Thoracic aorta (tissue), 2 donors: Measurements from ENCODE around the gene PTPN4. TPM values are rescaled to one million over a fixed set of nuclear protein-coding genes. Genes with fewer than 3 reads are reported as not detected.

Source experiments
- ATAC-seq: fragments of 150-250 bp; one replicate; pipeline ENCODE4 v1.8.0; 2017; ENCODE audit warnings: low read depth; ENCODE audit not compliant: insufficient number of reproducible peaks, low FRiP score
- DNase-seq: peaks from one replicate; pipeline ENCODE4 v3.0.0-alpha.2; 2020; ENCODE audit warnings: low spot score
- H3K27ac ChIP-seq, 2 donors: fragments of 200-600 bp; sonication (generic); 1 replicate in 1 of 2; 2 replicates in 1 of 2; pipeline ENCODE4 v1.5.1; 2016; ENCODE audit warnings: mild to moderate bottlenecking in 2 of 2, moderate library complexity in 2 of 2
- H3K27me3 ChIP-seq: fragments of 200-600 bp; sonication (generic); replicated peaks from 2 replicates; pipeline ENCODE4 v1.6.0; 2016; ENCODE audit warnings: mild to moderate bottlenecking; ENCODE audit not compliant: insufficient read depth
- H3K36me3 ChIP-seq: fragments of 200-600 bp; sonication (generic); one replicate; pipeline ENCODE4 v1.5.1; 2016
- H3K4me1 ChIP-seq, 2 donors: fragments of 200-600 bp; sonication (generic); 1 replicate in 1 of 2; 2 replicates in 1 of 2; pipeline versions ENCODE4 v1.5.1 to v1.6.0; 2016; ENCODE audit warnings: low read depth in 2 of 2, mild to moderate bottlenecking in 1 of 2; ENCODE audit not compliant: control insufficient read depth in 1 of 2
- H3K4me3 ChIP-seq: fragments of 200-600 bp; sonication (generic); 2 replicates; pipeline ENCODE4 v1.5.1; 2016; ENCODE audit warnings: mild to moderate bottlenecking
- H3K9me3 ChIP-seq: fragments of 200-600 bp; sonication (generic); 2 replicates; pipeline ENCODE4 v1.5.1; 2016
- total RNA-seq, 2 donors: library from RNA; depleted of rRNA; stranded (reverse); fragments of >200 nt; gene quantifications; one replicate each; pipeline versions ENCODE4 v1.1.0 to v1.2.3, GENCODE V29; 2016
- TF ChIP-seq, protein P1 (sequence below): fragments of 200-600 bp; sonication (generic); IDR thresholded peaks from one replicate; pipeline ENCODE4 v1.5.1; 2019; ENCODE audit warnings: antibody characterized with exemption

PTPN4 gene
- 10 to 100 TPM; 18.5 to 43.3 TPM for total RNA-seq

DNA sequence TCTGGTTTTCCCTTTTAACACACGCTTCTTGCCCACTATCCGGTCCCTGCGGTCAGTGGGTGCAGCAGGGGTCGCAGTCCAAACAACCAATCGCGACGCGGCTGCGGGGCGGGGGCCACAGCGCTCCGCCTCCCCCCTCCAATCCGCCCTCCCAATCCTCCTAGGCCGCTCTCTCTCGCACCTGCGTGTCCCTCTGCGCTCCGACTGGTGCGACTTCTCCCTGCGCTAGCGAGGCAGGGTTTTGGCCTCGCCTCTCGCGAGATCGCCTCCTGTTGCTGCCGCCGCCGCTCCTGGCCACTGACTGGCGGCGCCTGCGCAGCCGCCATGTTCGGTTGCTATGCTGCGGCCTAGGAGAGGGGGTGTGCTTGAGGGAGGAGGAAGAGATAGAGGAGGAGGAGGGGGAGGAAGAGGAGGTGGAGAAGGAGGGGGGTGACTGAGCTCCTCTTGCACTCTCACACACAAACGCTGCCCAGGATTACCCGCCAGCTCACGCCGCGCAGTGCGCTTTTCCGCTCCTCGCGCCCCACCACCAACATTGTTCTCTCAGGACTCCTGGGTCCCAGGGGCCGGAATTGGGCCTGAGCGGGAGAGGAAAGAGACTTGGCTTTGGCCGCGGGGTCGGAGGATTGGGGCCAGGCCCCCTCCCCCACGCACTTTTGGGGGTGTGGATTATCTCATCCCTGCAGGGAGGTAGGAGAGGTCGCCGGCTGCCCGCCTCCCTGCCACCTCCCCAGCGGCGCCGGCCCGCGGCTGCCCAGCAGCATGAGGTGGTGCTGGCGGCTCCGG is at the start of gene PTPN4:
Gene PTPN4, plus strand, starts transcription at position 472 of the 786 bp plus-strand sequence. CDS start 49,932 bp downstream, outside the sequence.
- no peaks in the 10 kb centered on the region for H3K36me3 ChIP-seq
- H3K27me3 ChIP-seq = no peaks in the 10 kb centered on the region
- peak; percentile 78 for DNase-seq
- TF ChIP-seq, protein P1, sequence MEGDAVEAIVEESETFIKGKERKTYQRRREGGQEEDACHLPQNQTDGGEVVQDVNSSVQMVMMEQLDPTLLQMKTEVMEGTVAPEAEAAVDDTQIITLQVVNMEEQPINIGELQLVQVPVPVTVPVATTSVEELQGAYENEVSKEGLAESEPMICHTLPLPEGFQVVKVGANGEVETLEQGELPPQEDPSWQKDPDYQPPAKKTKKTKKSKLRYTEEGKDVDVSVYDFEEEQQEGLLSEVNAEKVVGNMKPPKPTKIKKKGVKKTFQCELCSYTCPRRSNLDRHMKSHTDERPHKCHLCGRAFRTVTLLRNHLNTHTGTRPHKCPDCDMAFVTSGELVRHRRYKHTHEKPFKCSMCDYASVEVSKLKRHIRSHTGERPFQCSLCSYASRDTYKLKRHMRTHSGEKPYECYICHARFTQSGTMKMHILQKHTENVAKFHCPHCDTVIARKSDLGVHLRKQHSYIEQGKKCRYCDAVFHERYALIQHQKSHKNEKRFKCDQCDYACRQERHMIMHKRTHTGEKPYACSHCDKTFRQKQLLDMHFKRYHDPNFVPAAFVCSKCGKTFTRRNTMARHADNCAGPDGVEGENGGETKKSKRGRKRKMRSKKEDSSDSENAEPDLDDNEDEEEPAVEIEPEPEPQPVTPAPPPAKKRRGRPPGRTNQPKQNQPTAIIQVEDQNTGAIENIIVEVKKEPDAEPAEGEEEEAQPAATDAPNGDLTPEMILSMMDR = no peak
- H3K27ac ChIP-seq = peak within 1 kb of the TSS; percentile 81 to 87
- H3K4me3 ChIP-seq = peak within 1 kb of the TSS; percentile 86
- H3K4me1 ChIP-seq = peaks cover 17 to 25% of the 10 kb centered on the region in 2 donors
- H3K9me3 ChIP-seq = no peaks in the 10 kb centered on the region
- ATAC-seq = peak; percentile 90

GRCh38 chr2:119710281-119710680 is 49.4 kb upstream of the PTPN4 start:
- no peaks in the 10 kb centered on the region for H3K4me1 ChIP-seq
- DNase-seq = no peak

DNA sequence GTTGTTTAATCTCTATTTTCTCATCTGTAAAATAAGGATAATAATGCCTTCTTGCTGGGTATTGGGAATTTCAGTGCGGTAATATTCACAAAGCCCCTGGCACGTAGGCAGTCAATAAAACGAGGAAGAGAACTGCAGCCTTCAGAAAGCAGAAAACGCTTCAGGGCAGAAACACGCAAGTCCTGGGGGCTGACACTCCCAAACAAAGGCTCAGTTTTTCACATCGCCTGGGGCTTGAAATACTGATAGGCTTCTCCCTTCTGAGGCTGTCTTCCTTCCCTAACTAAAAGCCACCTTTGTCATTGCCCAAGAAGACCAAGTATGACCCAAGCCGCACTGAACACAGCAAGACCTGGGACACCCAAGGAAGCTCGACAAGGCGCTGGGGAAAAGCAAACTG is 48.4 kb upstream of the PTPN4 start:
- Histone ChIP-seq H3K36me3 (no peaks in the 10 kb centered on the region), H3K9me3 (no peaks in the 10 kb centered on the region), H3K27ac (no peak overlapping the region), H3K27me3 (no peaks in the 10 kb centered on the region), H3K4me1 (no peaks in the 10 kb centered on the region), H3K4me3 (no peak overlapping the region)
- no peak for DNase-seq
- TF ChIP-seq, protein P1 = no peak
- ATAC-seq = no peak

More at GRCh38 chr2:119710281-119710680, 49.4 kb upstream of the PTPN4 start:
- Histone ChIP-seq H3K9me3 (no peaks in the 10 kb centered on the region), H3K27ac (no peak overlapping the region), H3K27me3 (no peaks in the 10 kb centered on the region), H3K36me3 (no peaks in the 10 kb centered on the region), H3K4me3 (no peak overlapping the region)
- TF ChIP-seq, protein P1 = no peak
- no peak for ATAC-seq

DNA sequence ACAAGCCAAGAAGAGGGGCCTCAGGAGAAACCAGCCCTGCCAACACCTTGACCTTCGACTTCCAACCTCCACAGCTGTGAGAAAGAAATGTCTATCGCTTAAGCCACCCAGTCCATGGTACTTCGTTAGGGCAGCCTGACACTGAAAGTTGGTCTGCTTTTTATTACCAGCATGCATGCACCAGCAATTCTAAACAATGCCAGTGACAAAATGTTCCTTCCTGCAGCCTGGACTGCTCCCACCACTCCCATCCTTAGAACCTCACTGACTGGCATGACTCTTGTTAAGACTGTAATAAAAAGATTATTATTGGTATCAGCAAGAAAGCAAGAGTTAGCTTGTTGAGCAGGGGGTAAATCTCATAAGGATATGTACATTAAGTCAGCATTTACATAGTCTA is 47.2 kb upstream of the PTPN4 start:
- Histone ChIP-seq H3K36me3 (no peaks in the 10 kb centered on the region), H3K4me3 (no peak overlapping the region), H3K4me1 (no peaks in the 10 kb centered on the region), H3K9me3 (no peaks in the 10 kb centered on the region), H3K27ac (no peak overlapping the region), H3K27me3 (no peaks in the 10 kb centered on the region)
- DNase-seq (no peak), ATAC-seq (no peak)
- TF ChIP-seq, protein P1 = no peak

GRCh38 chr2:119713819-119714490 is 45.8 kb upstream of the PTPN4 start:
- ATAC-seq (no peak), DNase-seq (no peak)
- no peaks in the 10 kb centered on the region for H3K9me3 ChIP-seq
- H3K27ac ChIP-seq = no peak overlapping the region
- H3K4me1 ChIP-seq = no peaks in the 10 kb centered on the region
- no peak overlapping the region for H3K4me3 ChIP-seq
- H3K27me3 ChIP-seq = no peaks in the 10 kb centered on the region
- TF ChIP-seq, protein P1 = no peak
- H3K36me3 ChIP-seq = no peaks in the 10 kb centered on the region
